ENCODE data around the gene STYXL1.
A peak's percentile ranks its signal among the peaks of the same experiment; 100 is the strongest.

- no peak for TF ChIP-seq CTCF (IDR thresholded peaks at IDR 0.05)
- TF ChIP-seq POLR2A (IDR thresholded peaks at IDR 0.05) = no peak
- peak; percentile 34 for TF ChIP-seq POLR2AphosphoS5 (IDR thresholded peaks at IDR 0.05)
Measured at GRCh38 chr7:75962607-75963380, 85.0 kb downstream of the STYXL1 start.
